SK-MEL-5 (cell line): ENCODE measurements around the gene FRMD4A. TPM values are rescaled to one million over a fixed set of nuclear protein-coding genes. Genes with fewer than 3 reads are reported as not detected.

Experiments used
- DNase-seq: peaks from one replicate; pipeline ENCODE4 v3.0.0-alpha.2; 2016; ENCODE audit warnings: low read depth, low spot score
- in situ Hi-C: cut with HindIII; loops from 2 replicates; pipeline ENCODE4 v1.10.0; 2016; ENCODE audit warnings: low sequenced_read_pairs, high pct_unique_total_duplicates, low pct_unique_long_range_greater_than_20kb
- total RNA-seq: library from RNA; depleted of rRNA; stranded (reverse); fragments of >200 nt; shearing (Covaris generic); gene quantifications from 2 replicates; pipeline ENCODE4 v1.2.3, GENCODE V29; 2014

The FRMD4A gene
- total RNA-seq, 1 experiment from 2014 or later, result 9.9 TPM

- peak; percentile 75 for DNase-seq
- in situ Hi-C loops, result no loop called here
Observed at GRCh38 chr10:14009371-14010100, 321.2 kb downstream of the FRMD4A start.

- no peak for DNase-seq
- in situ Hi-C loops, result no loop called here
Observed at GRCh38 chr10:14008740-14009080, 322.0 kb downstream of the FRMD4A start.

- in situ Hi-C loops, result no loop called here
- no peak for DNase-seq
Observed at GRCh38 chr10:14004536-14004935, 326.2 kb downstream of the FRMD4A start.

GRCh38 chr10:14003517-14004184 is 327.1 kb downstream of the FRMD4A start:
- DNase-seq, result no peak
- in situ Hi-C loops, result no loop called here

- no peak for DNase-seq
- in situ Hi-C loops, result no loop called here
Observed at GRCh38 chr10:14001298-14002040, 329.3 kb downstream of the FRMD4A start.

GRCh38 chr10:13998163-13998835 is 332.4 kb downstream of the FRMD4A start:
- DNase-seq, result no peak
- in situ Hi-C loops, result no loop called here

GRCh38 chr10:13997650-13998049 is 333.1 kb downstream of the FRMD4A start:
- no peak for DNase-seq
- in situ Hi-C loops, result no loop called here

GRCh38 chr10:13994932-13995331 is 335.8 kb downstream of the FRMD4A start:
- in situ Hi-C loops, result no loop called here
- no peak for DNase-seq

GRCh38 chr10:13993673-13994089 is 337.0 kb downstream of the FRMD4A start:
- no peak for DNase-seq
- in situ Hi-C loops, result no loop called here

- peak; percentile 95 for DNase-seq
- in situ Hi-C loops, result no loop called here
Observed at GRCh38 chr10:13993169-13993568, 337.6 kb downstream of the FRMD4A start.

- no peak for DNase-seq
- in situ Hi-C loops, result no loop called here
Observed at GRCh38 chr10:13991353-13991752, 339.4 kb downstream of the FRMD4A start.

GRCh38 chr10:13990946-13991345 is 339.8 kb downstream of the FRMD4A start:
- DNase-seq, result no peak

GRCh38 chr10:13990392-13990805 is 340.3 kb downstream of the FRMD4A start:
- no peak for DNase-seq

More at GRCh38 chr10:13990946-13991345, 339.8 kb downstream of the FRMD4A start:
- in situ Hi-C loops, result no loop called here

GRCh38 chr10:13989616-13990015 is 341.1 kb downstream of the FRMD4A start:
- in situ Hi-C loops, result no loop called here
- DNase-seq, result no peak

More at GRCh38 chr10:13990392-13990805, 340.3 kb downstream of the FRMD4A start:
- in situ Hi-C loops, result no loop called here

GRCh38 chr10:13987446-13987845 is 343.3 kb downstream of the FRMD4A start:
- peak; percentile 46 for DNase-seq
- in situ Hi-C loops, result no loop called here

GRCh38 chr10:13984647-13985155 is 346.0 kb downstream of the FRMD4A start:
- no peak for DNase-seq
- in situ Hi-C loops, result no loop called here

- no peak for DNase-seq
Observed at GRCh38 chr10:13983035-13983434, 347.7 kb downstream of the FRMD4A start.

More at GRCh38 chr10:13983035-13983434, 347.7 kb downstream of the FRMD4A start:
- in situ Hi-C loops, result no loop called here
